Colonic mucosa (tissue), 4 donors: ENCODE results near the gene GIPC3. TPM values are rescaled to one million over a fixed set of nuclear protein-coding genes. Genes with fewer than 3 reads are reported as not detected.

ENCODE experiments used
- DNase-seq: peaks from one replicate; pipeline ENCODE4 v3.0.0-alpha.2; 2020
- H3K27ac ChIP-seq: fragments of 200-600 bp; one replicate; pipeline ENCODE4 v1.8.0; 2021
- H3K27me3 ChIP-seq: fragments of 200-600 bp; one replicate; pipeline ENCODE4 v1.8.0; 2021
- H3K36me3 ChIP-seq: fragments of 200-600 bp; one replicate; pipeline ENCODE4 v1.8.0; 2021
- H3K4me1 ChIP-seq: fragments of 200-600 bp; one replicate; pipeline ENCODE4 v1.8.0; 2021; ENCODE audit warnings: mild to moderate bottlenecking
- H3K4me3 ChIP-seq: fragments of 200-600 bp; one replicate; pipeline ENCODE4 v1.8.0; 2021
- H3K9ac ChIP-seq, 2 donors: one replicate each; pipeline ENCODE4 v1.7.0; 2013; ENCODE audit warnings: control low read depth in 2 of 2, low read depth in 2 of 2, low read length in 2 of 2
- H3K9me3 ChIP-seq: fragments of 200-600 bp; one replicate; pipeline ENCODE4 v1.8.0; 2021
- CTCF ChIP-seq: fragments of 200-600 bp; IDR thresholded peaks from one replicate; pipeline ENCODE4 v1.8.0; 2022; ENCODE audit warnings: antibody characterized with exemption, mild to moderate bottlenecking
- intact Hi-C: fragments of 100-400 bp; cut with DNase I; formaldehyde crosslinking; loops from one replicate; pipeline ENCODE4 v1.14.1; 2022
- total RNA-seq, 2 donors: library from RNA; stranded (reverse); fragmentation: NEBNext Ultra II Directional in 1 of 2; extraction: Animal tissue kit (Norgen Biotek cat#: 25700) in 1 of 2; gene quantifications; one replicate each; pipeline ENCODE4 v1.2.1, GENCODE V29; 2021
- donor health status: healthy.
- donor health status: DM: no; HTN: no; CAD: no.
- donor health status: DM: no; HTN: no; CAD: no.

Gene GIPC3
- total RNA-seq, 2 donors from 2014 or later: 0.40 to 1.1 TPM

DNA sequence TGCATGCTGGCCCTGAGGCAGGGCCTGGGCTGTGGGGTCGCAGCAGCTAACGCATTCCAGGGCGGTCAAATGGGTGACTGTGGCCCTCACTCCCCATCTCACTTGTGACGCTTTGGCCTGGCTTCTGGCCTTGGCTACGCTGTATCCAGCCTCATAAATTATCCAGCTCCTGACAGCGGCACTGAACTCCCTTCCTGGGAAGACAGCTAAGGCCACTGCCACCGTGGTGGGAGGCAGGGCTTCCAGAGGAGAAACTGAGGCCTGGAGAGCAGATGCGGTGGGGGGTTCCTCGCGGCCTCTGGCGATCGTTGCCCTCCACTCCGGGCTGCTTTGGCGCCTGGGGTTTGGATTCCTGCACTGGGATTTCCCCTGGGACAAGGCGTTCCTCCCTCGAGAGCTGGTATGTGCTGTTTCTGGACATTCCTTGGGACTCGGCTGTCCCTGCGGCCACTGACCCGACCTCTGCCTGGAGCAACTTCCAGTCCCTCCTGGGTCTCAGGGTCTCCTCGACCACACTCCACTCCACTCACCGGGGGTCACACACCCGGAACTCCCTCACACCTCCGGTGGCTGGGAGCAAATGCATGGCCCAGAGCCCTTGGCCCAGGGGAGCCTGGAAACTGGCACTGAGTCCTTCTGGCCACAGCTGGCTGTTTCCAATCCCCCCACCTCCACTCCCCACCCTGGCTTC, 18.0 kb downstream of the GIPC3 start:
- no peak for DNase-seq
- H3K4me3 ChIP-seq: no peak overlapping the region
- no peak overlapping the region for H3K27ac ChIP-seq
- intact Hi-C loops: no loop called here
- no peak for TF ChIP-seq CTCF
- peak overlapping the region in 1 of 2 donors; percentile 34 for H3K9ac ChIP-seq
- peaks cover 18% of the 10 kb centered on the region for H3K4me1 ChIP-seq
- no peaks in the 10 kb centered on the region for H3K36me3 ChIP-seq
- no peaks in the 10 kb centered on the region for H3K27me3 ChIP-seq
- no peaks in the 10 kb centered on the region for H3K9me3 ChIP-seq

- TF ChIP-seq CTCF: no peak
- H3K9ac ChIP-seq: no peak overlapping the region
- intact Hi-C loops: no loop called here
- H3K27me3 ChIP-seq: no peaks in the 10 kb centered on the region
- DNase-seq: no peak
- no peak overlapping the region for H3K27ac ChIP-seq
- H3K4me3 ChIP-seq: no peak overlapping the region
- peaks cover 18% of the 10 kb centered on the region for H3K4me1 ChIP-seq
- no peaks in the 10 kb centered on the region for H3K9me3 ChIP-seq
- H3K36me3 ChIP-seq: no peaks in the 10 kb centered on the region
Measured at GRCh38 chr19:3604227-3604986, 19.1 kb downstream of the GIPC3 start.

GRCh38 chr19:3604987-3605343, 19.7 kb downstream of the GIPC3 start:
- no peak for TF ChIP-seq CTCF
- H3K4me3 ChIP-seq: no peak overlapping the region
- intact Hi-C loops: no loop called here

DNA sequence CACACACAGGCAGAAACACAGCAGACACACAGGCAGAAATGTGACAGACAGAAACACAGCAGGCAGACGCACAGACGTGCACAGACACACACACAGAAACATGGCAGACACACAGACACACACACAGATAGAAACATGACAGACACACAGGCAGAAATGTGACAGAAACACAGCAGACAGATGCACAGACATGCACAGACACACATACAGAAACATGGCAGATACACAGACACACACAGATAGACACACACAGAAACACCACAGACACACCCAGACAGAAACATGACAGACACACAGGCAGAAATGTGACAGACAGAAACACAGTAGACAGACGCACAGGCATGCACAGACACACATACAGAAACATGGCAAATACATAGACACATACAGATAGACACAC, 20.1 kb downstream of the GIPC3 start:
- Histone ChIP-seq H3K27ac (no peak overlapping the region), H3K36me3 (no peaks in the 10 kb centered on the region), H3K9ac (peak overlapping the region in 1 of 2 donors; percentile 55), H3K9me3 (no peaks in the 10 kb centered on the region), H3K27me3 (no peaks in the 10 kb centered on the region), H3K4me3 (no peak overlapping the region), H3K4me1 (peaks cover 18% of the 10 kb centered on the region)
- no peak for TF ChIP-seq CTCF
- DNase-seq: no peak
- intact Hi-C loops: no loop called here

More at GRCh38 chr19:3604987-3605343, 19.7 kb downstream of the GIPC3 start:
- no peaks in the 10 kb centered on the region for H3K9me3 ChIP-seq
- no peak overlapping the region for H3K27ac ChIP-seq
- H3K27me3 ChIP-seq: no peaks in the 10 kb centered on the region
- H3K9ac ChIP-seq: no peak overlapping the region
- DNase-seq: no peak
- peaks cover 18% of the 10 kb centered on the region for H3K4me1 ChIP-seq
- no peaks in the 10 kb centered on the region for H3K36me3 ChIP-seq

DNA sequence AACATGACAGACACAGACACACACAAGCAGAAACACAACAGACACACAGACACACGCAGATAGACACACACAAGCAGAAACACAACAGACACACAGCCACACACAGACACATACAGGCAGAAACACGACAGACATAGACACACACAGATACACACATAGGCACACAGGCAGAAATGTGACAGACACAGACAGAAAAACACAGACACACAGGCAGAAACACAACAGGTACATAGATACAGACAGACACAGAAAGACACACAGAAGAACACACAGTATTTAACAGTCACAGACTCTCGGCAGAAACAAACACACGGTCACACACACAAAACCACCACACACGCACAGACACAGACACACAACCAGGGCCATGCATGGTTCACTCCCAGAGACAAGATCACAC, 20.5 kb downstream of the GIPC3 start:
- intact Hi-C loops: no loop called here
- H3K4me1 ChIP-seq: peaks cover 18% of the 10 kb centered on the region
- H3K27me3 ChIP-seq: no peaks in the 10 kb centered on the region
- H3K4me3 ChIP-seq: peak overlapping the region; percentile 29
- no peak for TF ChIP-seq CTCF
- DNase-seq: no peak
- no peaks in the 10 kb centered on the region for H3K9me3 ChIP-seq
- no peak overlapping the region for H3K27ac ChIP-seq
- H3K9ac ChIP-seq: peak overlapping the region; percentile 35 to 55
- H3K36me3 ChIP-seq: no peaks in the 10 kb centered on the region
